GM19025 (cell line): ENCODE measurements around the gene KLHL41.
"Not testable (repeated sequence)": the region's sequence is repeated elsewhere in the genome, so short reads cannot be mapped to it uniquely, and the experiment has no call there.

ENCODE experiments used
- ATAC-seq: cut with Tn5 transposase; IDR thresholded peaks from one replicate; pipeline ENCODE4 v1.9.1; 2021; ENCODE audit warnings: mild to moderate bottlenecking, low read depth, moderate library complexity; ENCODE audit not compliant: unreplicated experiment

Gene KLHL41

GRCh38 chr2:169507698-169508097 is 1.8 kb upstream of the KLHL41 start:
- ATAC-seq = no peak

GRCh38 chr2:169509955-169510354 is 453 bp downstream of the KLHL41 start:
- ATAC-seq = no peak

- ATAC-seq = no peak
Observed at GRCh38 chr2:169510496-169510895, 994 bp downstream of the KLHL41 start.

- no peak for ATAC-seq
Observed at GRCh38 chr2:169511818-169512217, 2.3 kb downstream of the KLHL41 start.

- no peak for ATAC-seq
Observed at GRCh38 chr2:169512525-169512924, 3.0 kb downstream of the KLHL41 start.

GRCh38 chr2:169513094-169513493 is 3.6 kb downstream of the KLHL41 start:
- ATAC-seq = no peak

- no peak for ATAC-seq
Observed at GRCh38 chr2:169513926-169514325, 4.4 kb downstream of the KLHL41 start.

GRCh38 chr2:169514758-169515157 is 5.3 kb downstream of the KLHL41 start:
- not testable (repeated sequence) for ATAC-seq

GRCh38 chr2:169516488-169516995 is 7.0 kb downstream of the KLHL41 start:
- ATAC-seq = not testable (repeated sequence)

GRCh38 chr2:169520896-169521295 is 11.4 kb downstream of the KLHL41 start:
- ATAC-seq = no peak

GRCh38 chr2:169523681-169524080 is 14.2 kb downstream of the KLHL41 start:
- no peak for ATAC-seq

GRCh38 chr2:169525434-169525833 is 15.9 kb downstream of the KLHL41 start:
- no peak for ATAC-seq

- ATAC-seq = no peak
Observed at GRCh38 chr2:169526451-169526850, 16.9 kb downstream of the KLHL41 start.

- peak; percentile 73 for ATAC-seq
Observed at GRCh38 chr2:169528271-169528701, 18.8 kb downstream of the KLHL41 start.

- ATAC-seq = not testable (repeated sequence)
Observed at GRCh38 chr2:169539460-169539859, 30.0 kb downstream of the KLHL41 start.

GRCh38 chr2:169540146-169540545 is 30.6 kb downstream of the KLHL41 start:
- no peak for ATAC-seq

- no peak for ATAC-seq
Observed at GRCh38 chr2:169542433-169542832, 32.9 kb downstream of the KLHL41 start.

- ATAC-seq = no peak
Observed at GRCh38 chr2:169546756-169547155, 37.3 kb downstream of the KLHL41 start.

GRCh38 chr2:169561364-169561763 is 51.9 kb downstream of the KLHL41 start:
- ATAC-seq = no peak

GRCh38 chr2:169562084-169562483 is 52.6 kb downstream of the KLHL41 start:
- ATAC-seq = not testable (repeated sequence)

GRCh38 chr2:169562519-169562918 is 53.0 kb downstream of the KLHL41 start:
- ATAC-seq = no peak

GRCh38 chr2:169565686-169566085 is 56.2 kb downstream of the KLHL41 start:
- ATAC-seq = no peak

GRCh38 chr2:169569948-169570347 is 60.4 kb downstream of the KLHL41 start:
- ATAC-seq = no peak
